K562 (cell line): ENCODE data around the gene ZKSCAN5. TPM values are rescaled to one million over a fixed set of nuclear protein-coding genes. Genes with fewer than 3 reads are reported as not detected.

Experiments
- EWSR1 ChIP-seq: fragments of 450-650 bp; IDR thresholded peaks from 2 replicates; pipeline ENCODE4 v1.6.1; 2018; ENCODE audit warnings: borderline replicate concordance, mild to moderate bottlenecking, low read depth, moderate library complexity; ENCODE audit not compliant: partially characterized antibody
- GTF2F1 ChIP-seq: IDR thresholded peaks from 2 replicates; pipeline ENCODE4 v1.6.1; 2011; ENCODE audit warnings: low read depth, low read length, improper control_type of control experiment
- MAFF ChIP-seq: IDR thresholded peaks from 2 replicates; pipeline ENCODE4 v1.6.1; 2012; ENCODE audit warnings: low read length, improper control_type of control experiment
- PPARD ChIP-seq: fragments of 250-450 bp; sonication (Bioruptor Pico); IDR thresholded peaks from 2 replicates; pipeline ENCODE4 v1.8.0; 2022; ENCODE audit warnings: inconsistent platforms, mild to moderate bottlenecking, moderate library complexity
- RBM39 ChIP-seq: fragments of 200-400 bp; formaldehyde crosslinking; optimal IDR thresholded peaks from 2 replicates; pipeline ENCODE3; 2018; ENCODE audit warnings: low read depth, low read length
- REST ChIP-seq, 2 experiments: fragments of 450-650 bp; formaldehyde crosslinking in 1 of 2; IDR thresholded peaks; 2 replicates each; pipeline versions ENCODE4 v1.4.0 to v1.6.1; 2014 to 2020; ENCODE audit warnings: mild to moderate bottlenecking in 2 of 2, borderline replicate concordance in 1 of 2, low read depth in 1 of 2
- STAG1 ChIP-seq: sonication (generic); formaldehyde crosslinking; IDR thresholded peaks from 2 replicates; pipeline ENCODE4 v1.5.0; 2020; ENCODE audit warnings: missing genetic modification reagents, borderline replicate concordance
- TEAD2 ChIP-seq: fragments of 450-650 bp; IDR thresholded peaks from 2 replicates; pipeline ENCODE4 v1.6.1; 2016; ENCODE audit warnings: missing genetic modification characterization, control low read depth, missing compliant biosample characterization
- YY1 ChIP-seq, 3 experiments: IDR thresholded peaks; 2 replicates each; pipeline ENCODE4 v1.6.1; 2011; ENCODE audit warnings: low read length in 2 of 3, mild to moderate bottlenecking in 2 of 3, moderate library complexity in 2 of 3, borderline replicate concordance in 1 of 3, control low read depth in 1 of 3, low read depth in 1 of 3; ENCODE audit not compliant: insufficient read depth in 3 of 3, insufficient replicate concordance in 2 of 3, control insufficient read depth in 1 of 3, insufficient read length in 1 of 3; ENCODE audit errors: extremely low read depth in 1 of 3
- ZNF384 ChIP-seq: IDR thresholded peaks from 2 replicates; pipeline ENCODE4 v1.6.1; 2012; ENCODE audit warnings: low read depth, low read length, improper control_type of control experiment
- ZNF780A ChIP-seq: fragments of 250-450 bp; sonication (Bioruptor Pico); IDR thresholded peaks from 2 replicates; pipeline ENCODE4 v1.5.0; 2021; ENCODE audit warnings: mild to moderate bottlenecking
- polyA plus RNA-seq, 8 experiments: library from polyadenylated mRNA; depleted of rRNA in 4 of 8; stranded (reverse) in 5 of 8; unstranded in 3 of 8; fragments of >200 nt; fragmentation: Nextera tagmentation in 2 of 8; fragmentation: Illumina TruSeq in 1 of 8; extraction: Ambion mirVana in 2 of 8; extraction: Trizol in 1 of 8; gene quantifications; 2 replicates each; pipeline versions ENCODE4 v1.2.1 to v1.2.3, GENCODE V29; 2011 to 2014; ENCODE audit warnings: inconsistent platforms in 1 of 8, missing spikeins in 1 of 8
- total RNA-seq, 7 experiments: library from RNA; depleted of rRNA in 6 of 7; stranded (reverse); fragments of >200 nt in 6 of 7; fragmentation: Illumina TruSeq in 2 of 7; extraction: Trizol in 2 of 7; gene quantifications; 2 replicates each; pipeline versions ENCODE4 v1.2.1 to v1.2.3, GENCODE V29; 2011 to 2021; ENCODE audit warnings: low replicate concordance in 1 of 7
- TF ChIP-seq, protein P1 (sequence below): fragments of 450-650 bp; IDR thresholded peaks from one replicate; pipeline ENCODE4 v1.6.1; 2018; ENCODE audit warnings: mild to moderate bottlenecking, moderate library complexity; ENCODE audit not compliant: partially characterized antibody
- TF ChIP-seq, protein P2 (sequence below): fragments of 450-650 bp; formaldehyde crosslinking; IDR thresholded peaks from 2 replicates; pipeline ENCODE4 v1.4.0; 2022; ENCODE audit warnings: mild to moderate bottlenecking, moderate library complexity

ZKSCAN5 gene
- total and polyA plus RNA-seq, 9 of the 15 experiments (the other 6 are each of a cell fraction or from before 2014, with no cell fraction given), result 4.2 to 19.0 (median 15.0) TPM

GRCh38 chr7:99472561-99473314 lies 31.7 kb upstream of the ZKSCAN5 start, which contains the start of gene ZNF789 (continued):
- TF ChIP-seq REST (IDR thresholded peaks at IDR 0.05; ENCODE audit: borderline replicate concordance) (peak; percentile 95), REST (CRISPR knock-in tag; IDR thresholded peaks at IDR 0.05; ENCODE audit: low read depth) (peak; percentile 57; the same call in 1 of the 2 replicates), YY1 (IDR thresholded peaks at IDR 0.05; ENCODE audit: borderline replicate concordance in 1 of 3, control insufficient read depth in 1 of 3, extremely low read depth in 1 of 3, insufficient read depth in 3 of 3, insufficient read length in 1 of 3, insufficient replicate concordance in 2 of 3, low read depth in 1 of 3, low read length in 2 of 3) (peak in 1 of 3 experiments; percentile 73), GTF2F1 (peak; percentile 36; the same call in 1 of the 2 replicates), TEAD2 (no peak), ZNF780A (no peak), MAFF (no peak), EWSR1 (no peak), PPARD (no peak), RBM39 (no peak), STAG1 (no peak), ZNF384 (0 out of 2 replicates have a peak, but pooled peaks have one; percentile 31)
- TF ChIP-seq, protein P1, sequence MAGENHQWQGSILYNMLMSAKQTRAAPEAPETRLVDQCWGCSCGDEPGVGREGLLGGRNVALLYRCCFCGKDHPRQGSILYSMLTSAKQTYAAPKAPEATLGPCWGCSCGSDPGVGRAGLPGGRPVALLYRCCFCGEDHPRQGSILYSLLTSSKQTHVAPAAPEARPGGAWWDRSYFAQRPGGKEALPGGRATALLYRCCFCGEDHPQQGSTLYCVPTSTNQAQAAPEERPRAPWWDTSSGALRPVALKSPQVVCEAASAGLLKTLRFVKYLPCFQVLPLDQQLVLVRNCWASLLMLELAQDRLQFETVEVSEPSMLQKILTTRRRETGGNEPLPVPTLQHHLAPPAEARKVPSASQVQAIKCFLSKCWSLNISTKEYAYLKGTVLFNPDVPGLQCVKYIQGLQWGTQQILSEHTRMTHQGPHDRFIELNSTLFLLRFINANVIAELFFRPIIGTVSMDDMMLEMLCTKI, result no peak
- TF ChIP-seq, protein P2, sequence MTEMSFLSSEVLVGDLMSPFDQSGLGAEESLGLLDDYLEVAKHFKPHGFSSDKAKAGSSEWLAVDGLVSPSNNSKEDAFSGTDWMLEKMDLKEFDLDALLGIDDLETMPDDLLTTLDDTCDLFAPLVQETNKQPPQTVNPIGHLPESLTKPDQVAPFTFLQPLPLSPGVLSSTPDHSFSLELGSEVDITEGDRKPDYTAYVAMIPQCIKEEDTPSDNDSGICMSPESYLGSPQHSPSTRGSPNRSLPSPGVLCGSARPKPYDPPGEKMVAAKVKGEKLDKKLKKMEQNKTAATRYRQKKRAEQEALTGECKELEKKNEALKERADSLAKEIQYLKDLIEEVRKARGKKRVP (CRISPR knock-in tag), result no peak; the same call in none of the 2 replicates
